ENCODE measurements around the gene AP3B1.
"Not testable (repeated sequence)": the region's sequence is repeated elsewhere in the genome, so short reads cannot be mapped to it uniquely, and the experiment has no call there.

The AP3B1 gene

DNA sequence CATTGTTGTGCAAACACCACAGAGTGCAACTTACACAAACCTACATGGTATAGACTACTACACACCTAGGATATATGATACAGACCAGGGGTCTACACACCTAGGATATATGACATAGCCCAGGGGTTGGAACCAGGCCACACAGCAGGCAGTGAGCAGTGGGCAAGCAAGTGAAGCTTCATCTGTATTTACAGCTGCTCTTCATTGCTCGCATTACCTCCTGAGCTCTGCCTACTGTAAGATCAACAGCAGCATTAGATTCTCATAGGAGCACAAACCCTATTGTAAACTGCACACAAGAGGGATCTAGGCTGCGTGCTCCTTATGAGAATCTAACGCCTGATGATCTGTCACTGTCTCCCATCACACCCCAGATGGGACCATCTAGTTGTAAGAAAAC is 56.6 kb downstream of the AP3B1 start:
- DNase-seq = no peak

DNA sequence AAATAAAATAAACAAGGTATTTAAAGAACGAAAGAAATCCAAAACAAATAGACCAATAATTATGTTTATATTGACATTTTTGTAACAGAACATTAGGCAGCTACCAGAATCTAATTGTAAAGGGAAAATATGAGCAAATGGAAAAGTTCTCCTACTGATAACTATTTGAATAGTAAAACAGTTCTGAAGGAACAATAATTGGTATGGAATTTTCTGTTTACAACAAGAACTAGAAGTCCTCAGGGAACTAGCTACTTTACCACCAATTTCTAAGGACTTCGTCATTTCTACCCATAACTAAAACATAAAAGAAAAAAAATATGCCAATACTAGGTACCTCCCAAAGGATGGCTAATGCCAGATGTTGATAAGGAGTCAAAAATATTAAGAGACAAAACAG is 58.5 kb downstream of the AP3B1 start:
- no peak for DNase-seq

DNA sequence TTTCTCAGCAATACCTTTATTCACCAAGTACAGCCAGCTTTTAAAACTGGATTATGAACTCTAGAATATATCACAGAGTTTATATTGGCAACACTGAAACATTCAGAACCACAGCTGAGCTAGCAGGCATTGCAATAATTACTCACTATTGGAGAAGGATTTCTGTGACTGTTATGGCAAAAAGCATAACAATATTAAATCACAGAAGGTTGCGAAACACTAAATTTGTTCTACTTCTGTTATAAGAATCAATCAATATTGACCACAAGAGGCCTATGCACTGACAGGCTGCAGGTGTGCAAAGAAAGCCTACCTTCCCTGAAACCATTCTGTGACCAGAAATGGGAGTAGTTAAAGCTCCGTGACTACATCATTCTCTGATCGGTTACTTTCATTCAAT is 59.2 kb downstream of the AP3B1 start:
- no peak for DNase-seq

- no peak for DNase-seq
Observed at GRCh38 chr5:78234804-78235203, 59.7 kb downstream of the AP3B1 start.

DNA sequence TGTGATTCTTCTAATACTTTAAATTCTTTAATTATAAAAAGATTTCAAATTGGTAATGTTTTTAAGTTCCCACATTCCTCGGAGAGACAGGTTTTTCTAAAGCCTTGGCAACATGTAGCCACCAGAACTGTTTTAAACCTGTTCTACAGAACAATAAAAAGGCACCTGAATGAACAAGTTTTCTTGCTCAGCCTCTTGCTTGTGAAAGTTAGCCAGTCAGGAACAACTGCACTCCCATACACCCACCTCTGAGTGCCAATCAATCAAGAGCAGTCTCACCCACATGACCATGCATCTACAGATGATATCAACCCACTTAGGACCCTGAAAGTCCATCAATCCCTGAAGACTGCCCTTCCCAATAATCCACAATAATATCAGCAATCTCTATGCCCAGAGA is 62.3 kb downstream of the AP3B1 start:
- no peak for DNase-seq

DNA sequence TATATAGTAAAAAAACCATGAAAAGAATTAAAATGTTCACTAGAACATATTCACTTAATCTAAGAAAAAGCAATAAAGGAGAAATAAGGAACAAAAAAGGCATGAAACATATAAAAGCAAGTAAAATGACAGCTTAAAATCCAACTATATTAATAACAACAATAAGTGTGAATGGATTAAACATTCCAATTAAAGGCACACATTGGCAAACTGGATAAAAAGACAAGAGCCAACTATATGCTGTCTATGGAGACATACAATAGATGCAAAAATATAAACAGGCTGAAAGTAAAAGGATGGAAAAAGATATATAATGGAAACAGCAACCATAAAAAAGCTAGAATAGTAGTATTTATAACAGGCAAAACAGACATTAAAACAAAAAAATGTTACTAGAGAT is 70.1 kb downstream of the AP3B1 start:
- DNase-seq = no peak

GRCh38 chr5:78221964-78222451 is 72.5 kb downstream of the AP3B1 start:
- DNase-seq = no peak

GRCh38 chr5:78221467-78221866 is 73.0 kb downstream of the AP3B1 start:
- DNase-seq = no peak

GRCh38 chr5:78215972-78216371 is 78.5 kb downstream of the AP3B1 start:
- DNase-seq = no peak

DNA sequence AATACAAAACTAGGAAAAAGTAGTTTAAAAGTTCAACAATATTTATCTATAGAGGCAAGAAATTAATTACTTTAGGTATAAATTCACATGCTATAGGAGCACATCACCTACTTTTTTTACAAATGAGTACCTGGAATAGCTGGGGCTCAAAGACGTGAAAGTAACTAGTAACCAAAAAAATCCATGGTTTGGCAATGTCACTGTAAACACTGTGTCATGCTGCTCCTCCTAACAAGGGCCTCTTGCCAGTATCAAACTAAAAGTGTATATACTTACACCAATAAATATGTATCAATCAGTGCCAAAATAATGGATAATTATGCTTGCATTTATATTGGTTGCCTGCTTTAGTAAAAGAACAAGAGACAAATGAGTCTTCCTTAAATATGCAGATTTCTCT is 78.9 kb downstream of the AP3B1 start:
- no peak for DNase-seq

GRCh38 chr5:78213799-78214198 is 80.7 kb downstream of the AP3B1 start:
- no peak for DNase-seq

- DNase-seq = no peak
Observed at GRCh38 chr5:78211052-78211451, 83.4 kb downstream of the AP3B1 start.

- no peak for DNase-seq
Observed at GRCh38 chr5:78204241-78204640, 90.3 kb downstream of the AP3B1 start.

DNA sequence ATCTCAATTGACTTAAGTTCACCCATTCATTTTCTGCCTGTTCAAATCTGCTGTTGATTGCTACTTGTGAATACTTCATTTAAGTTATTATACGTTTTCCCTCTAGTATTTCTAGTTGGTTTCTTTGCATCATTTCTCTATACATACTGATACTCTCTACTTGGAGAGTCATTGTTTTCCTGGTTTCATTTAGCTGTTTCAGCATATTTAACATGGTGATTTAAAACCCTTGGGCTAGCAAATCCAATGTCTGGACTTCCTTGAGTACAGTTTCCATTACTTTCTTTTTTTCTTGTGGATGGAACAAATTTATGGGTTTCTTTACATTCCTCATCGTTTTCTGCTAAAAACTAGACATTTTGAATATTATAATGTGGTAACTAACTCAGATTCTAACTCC is 90.7 kb downstream of the AP3B1 start:
- DNase-seq = no peak

- DNase-seq = no peak
Observed at GRCh38 chr5:78190402-78190801, 104.1 kb downstream of the AP3B1 start.

GRCh38 chr5:78188681-78189080 is 105.8 kb downstream of the AP3B1 start:
- DNase-seq = not testable (repeated sequence)

GRCh38 chr5:78187172-78187571 is 107.3 kb downstream of the AP3B1 start:
- no peak for DNase-seq

GRCh38 chr5:78182838-78183237 is 111.7 kb downstream of the AP3B1 start:
- no peak for DNase-seq

DNA sequence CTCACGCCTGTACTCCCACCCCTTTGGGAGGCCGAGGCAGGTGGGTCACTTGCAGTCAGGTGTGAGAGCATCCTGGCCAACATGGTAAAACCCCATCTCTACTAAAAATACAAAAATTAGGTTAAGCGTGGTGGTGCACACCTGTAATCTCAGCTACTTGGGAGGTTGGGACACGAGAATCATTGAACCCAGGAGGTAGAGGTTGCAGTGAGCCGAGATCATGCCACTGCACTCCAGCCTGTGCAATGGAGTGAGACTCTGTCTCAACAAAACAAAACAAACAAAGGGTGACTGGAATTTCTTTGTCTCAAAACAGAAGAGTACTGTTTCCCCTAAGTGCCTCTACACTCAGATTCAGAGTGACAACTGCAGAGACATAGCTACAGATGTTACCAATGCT is 116.1 kb downstream of the AP3B1 start:
- DNase-seq = no peak

DNA sequence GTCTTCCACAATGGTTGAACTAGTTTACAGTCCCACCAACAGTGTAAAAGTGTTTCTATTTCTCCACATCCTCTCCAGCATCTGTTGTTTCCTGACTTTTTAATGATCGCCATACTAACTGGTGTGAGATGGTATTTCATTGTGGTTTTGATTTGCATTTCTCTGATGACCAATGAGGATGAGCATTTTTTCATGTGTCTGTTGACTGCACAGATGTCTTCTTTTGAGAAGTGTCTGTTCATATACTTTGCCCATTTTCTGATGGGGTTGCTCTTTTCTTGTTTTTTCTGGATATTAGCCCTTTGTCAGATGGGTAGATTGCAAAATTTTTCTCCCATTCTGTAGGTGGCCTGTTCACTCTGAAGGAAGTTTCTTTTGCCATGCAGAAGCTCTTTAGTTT is 124.2 kb downstream of the AP3B1 start:
- DNase-seq = not testable (repeated sequence)

DNA sequence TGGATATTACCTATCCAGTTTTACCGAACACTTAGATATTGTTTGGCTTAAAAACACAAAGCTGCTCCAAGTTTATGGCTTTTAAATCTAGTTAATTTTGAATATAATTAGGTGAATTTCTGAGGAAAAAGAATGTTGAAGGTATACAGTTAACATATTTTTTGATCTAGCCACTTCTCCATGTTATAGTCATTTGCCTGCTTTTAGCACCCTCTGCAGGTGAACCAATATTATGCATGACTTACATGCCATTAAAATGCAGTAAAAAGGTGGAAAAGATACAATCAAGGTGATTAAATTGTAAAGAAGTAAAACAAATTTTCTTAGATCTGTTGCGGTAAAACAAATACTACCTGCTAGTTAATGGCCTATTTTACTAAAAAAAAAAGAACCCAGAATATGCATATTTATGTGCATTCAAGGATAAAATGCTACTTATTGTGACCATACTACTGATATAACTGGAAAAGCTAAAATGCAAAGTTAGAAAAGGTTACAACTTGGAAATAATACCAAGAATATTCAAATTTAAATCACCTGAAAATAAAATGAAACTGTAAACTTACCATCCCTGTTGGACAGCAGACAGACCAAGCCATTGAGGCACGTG is 132.1 kb downstream of the AP3B1 start:
- DNase-seq = no peak

DNA sequence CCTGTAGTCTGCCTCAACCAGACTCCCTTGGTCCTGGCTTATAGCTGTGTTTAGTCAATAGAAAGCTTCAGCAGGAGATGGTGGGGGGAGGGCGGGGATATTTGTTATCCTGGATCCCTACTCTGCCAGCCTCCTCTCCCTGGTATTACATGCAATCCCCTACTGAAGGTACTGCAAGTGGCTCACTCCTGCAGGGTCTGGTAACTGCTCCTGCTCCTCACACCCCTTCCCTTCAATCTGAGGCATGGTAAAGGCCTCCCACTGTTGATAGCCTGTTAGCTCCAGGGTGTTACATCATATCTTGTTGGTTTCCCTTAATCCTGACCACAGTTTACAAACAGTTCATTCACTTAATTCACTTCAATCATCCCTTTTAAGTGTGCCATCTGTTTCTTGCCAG is 137.5 kb downstream of the AP3B1 start:
- no peak for DNase-seq

DNA sequence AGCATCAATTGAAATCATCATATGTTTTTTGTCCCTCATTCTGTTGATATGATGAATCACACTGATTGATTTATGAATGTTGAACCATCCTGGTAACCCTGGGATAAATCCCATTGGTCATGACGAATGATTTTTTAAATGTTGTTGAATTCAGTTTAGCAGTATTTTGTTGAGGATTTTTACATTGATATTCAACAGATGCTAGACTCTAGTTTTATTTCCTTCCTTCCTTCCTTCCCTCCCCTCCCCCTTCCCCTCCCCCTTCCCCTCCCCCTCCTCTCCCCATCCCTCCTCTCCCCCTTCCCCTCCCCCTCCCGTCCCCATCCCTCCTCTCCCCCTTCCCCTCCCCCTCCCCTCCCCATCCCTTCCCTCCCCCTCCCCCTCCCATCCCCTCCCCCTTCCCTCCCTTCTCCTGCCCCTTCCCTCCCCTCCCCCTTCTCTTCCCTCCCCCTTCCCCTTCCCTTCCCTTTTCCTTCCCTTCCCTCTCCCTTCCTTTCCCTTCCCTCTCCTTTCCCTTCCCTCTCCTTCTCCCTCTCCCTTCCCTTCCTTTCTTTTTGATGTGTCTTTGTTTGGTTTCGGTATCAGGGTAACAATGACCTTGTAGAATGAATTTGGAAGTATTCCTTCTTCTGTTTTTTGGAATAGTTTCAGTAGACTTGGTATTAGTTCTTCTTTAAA is 142.8 kb downstream of the AP3B1 start:
- no peak for DNase-seq

DNA sequence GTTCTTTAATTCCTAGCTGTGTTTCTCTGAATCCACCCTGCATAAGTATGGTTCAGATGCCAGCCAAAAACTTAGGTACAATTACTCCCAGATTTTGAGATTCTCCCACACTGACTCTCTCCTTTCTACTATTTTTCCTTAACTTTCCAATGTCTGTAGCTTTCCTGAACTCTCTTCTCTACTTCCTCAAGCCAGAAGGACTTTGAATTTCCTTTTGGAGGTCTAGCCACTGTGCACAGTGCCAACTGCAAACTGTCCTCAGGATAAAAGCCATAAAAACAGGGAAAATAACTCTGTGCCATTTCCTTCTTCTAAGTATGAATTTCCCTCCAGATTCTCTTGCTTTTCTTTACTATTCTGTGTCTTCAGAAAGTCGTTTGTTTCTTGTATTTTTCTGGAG is 157.2 kb downstream of the AP3B1 start:
- DNase-seq = no peak

DNA sequence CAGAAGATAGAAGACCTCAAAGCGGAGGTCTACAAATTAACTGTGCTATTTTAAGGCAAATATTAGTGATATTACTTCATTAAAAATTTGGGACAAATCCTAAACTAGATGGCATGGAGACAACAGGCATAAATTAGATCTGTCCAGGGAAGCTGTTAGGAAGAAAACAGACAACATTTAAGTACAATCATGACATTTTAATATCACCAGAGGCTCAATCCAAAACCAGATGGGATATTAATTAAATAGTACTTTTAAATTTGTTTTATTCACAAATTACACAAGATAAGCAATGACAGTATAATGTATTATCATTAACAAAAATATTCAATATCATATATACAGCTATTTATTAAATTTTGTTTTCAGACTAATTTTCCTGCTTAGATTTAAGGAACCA is 161.1 kb downstream of the AP3B1 start:
- no peak for DNase-seq

All from activated naive CD4-positive, alpha-beta T cell (primary cell).